HepG2 (cell line): Measurements from ENCODE around the gene CCND1. TPM values are rescaled to one million over a fixed set of nuclear protein-coding genes. Genes with fewer than 3 reads are reported as not detected.

ENCODE experiments used
- BHLHE40 ChIP-seq: IDR thresholded peaks from 2 replicates; pipeline ENCODE4 v1.6.1; 2011; ENCODE audit warnings: low read length, improper control_type of control experiment
- BRCA1 ChIP-seq: sonication (generic); formaldehyde crosslinking; IDR thresholded peaks from 2 replicates; pipeline ENCODE4 v1.4.0; 2020; ENCODE audit warnings: missing genetic modification reagents
- IRF2 ChIP-seq: IDR thresholded peaks from 2 replicates; pipeline ENCODE4 v1.6.1; 2018; ENCODE audit warnings: missing genetic modification reagents, missing compliant biosample characterization
- KDM3A ChIP-seq: IDR thresholded peaks from 2 replicates; pipeline ENCODE4 v1.6.1; 2018; ENCODE audit warnings: low read depth, missing compliant biosample characterization
- LCORL ChIP-seq, 2 experiments: fragments of 450-650 bp in 1 of 2; sonication (generic) in 1 of 2; formaldehyde crosslinking in 1 of 2; IDR thresholded peaks; 2 replicates each; pipeline versions ENCODE4 v1.5.0 to v1.6.1; 2017 to 2020; ENCODE audit warnings: antibody characterized with exemption in 1 of 2, missing genetic modification reagents in 1 of 2
- PAWR ChIP-seq: sonication (generic); formaldehyde crosslinking; IDR thresholded peaks from 2 replicates; pipeline ENCODE4 v1.4.0; 2020; ENCODE audit warnings: missing genetic modification reagents, mild to moderate bottlenecking, borderline replicate concordance
- RAD21 ChIP-seq: fragments of 450-650 bp; formaldehyde crosslinking; IDR thresholded peaks from 2 replicates; pipeline ENCODE4 v1.5.0; 2020; ENCODE audit warnings: mild to moderate bottlenecking
- SP2 ChIP-seq: sonication (generic); formaldehyde crosslinking; IDR thresholded peaks from 2 replicates; pipeline ENCODE4 v1.5.1; 2020; ENCODE audit warnings: mild to moderate bottlenecking, missing genetic modification reagents
- YEATS4 ChIP-seq: sonication (generic); formaldehyde crosslinking; IDR thresholded peaks from 2 replicates; pipeline ENCODE4 v1.4.0; 2020; ENCODE audit warnings: missing genetic modification reagents, borderline replicate concordance
- ZNF207 ChIP-seq: fragments of 450-650 bp; IDR thresholded peaks from 2 replicates; pipeline ENCODE4 v1.6.1; 2016; ENCODE audit warnings: antibody characterized with exemption, borderline replicate concordance
- ZNF232 ChIP-seq: sonication (generic); formaldehyde crosslinking; IDR thresholded peaks from 2 replicates; pipeline ENCODE4 v1.4.0; 2020; ENCODE audit warnings: missing genetic modification reagents, borderline replicate concordance
- ZNF235 ChIP-seq: sonication (generic); formaldehyde crosslinking; IDR thresholded peaks from 2 replicates; pipeline ENCODE4 v1.8.1; 2023; ENCODE audit warnings: mild to moderate bottlenecking, missing genetic modification reagents, borderline replicate concordance
- ZNF253 ChIP-seq: sonication (generic); formaldehyde crosslinking; IDR thresholded peaks from 2 replicates; pipeline ENCODE4 v1.8.0; 2022; ENCODE audit warnings: mild to moderate bottlenecking, missing genetic modification reagents, borderline replicate concordance
- ZNF260 ChIP-seq: sonication (generic); formaldehyde crosslinking; IDR thresholded peaks from 2 replicates; pipeline ENCODE4 v1.4.0; 2020; ENCODE audit warnings: missing genetic modification reagents, low read depth, mild to moderate bottlenecking, borderline replicate concordance
- ZNF30 ChIP-seq: sonication (generic); formaldehyde crosslinking; IDR thresholded peaks from 2 replicates; pipeline ENCODE4 v1.5.0; 2020; ENCODE audit warnings: mild to moderate bottlenecking, missing genetic modification reagents
- ZNF501 ChIP-seq: sonication (generic); formaldehyde crosslinking; IDR thresholded peaks from 2 replicates; pipeline ENCODE4 v1.5.1; 2020; ENCODE audit warnings: mild to moderate bottlenecking, moderate library complexity, missing genetic modification reagents
- ZNF660 ChIP-seq: sonication (generic); formaldehyde crosslinking; IDR thresholded peaks from 2 replicates; pipeline ENCODE4 v1.5.1; 2020; ENCODE audit warnings: mild to moderate bottlenecking, low read depth, missing genetic modification reagents, borderline replicate concordance
- ZNF749 ChIP-seq: sonication (generic); formaldehyde crosslinking; IDR thresholded peaks from 2 replicates; pipeline ENCODE4 v1.8.0; 2022; ENCODE audit warnings: mild to moderate bottlenecking, missing genetic modification reagents, moderate library complexity, borderline replicate concordance
- ZNF777 ChIP-seq: sonication (generic); formaldehyde crosslinking; IDR thresholded peaks from 2 replicates; pipeline ENCODE4 v1.4.0; 2020; ENCODE audit warnings: missing genetic modification reagents
- polyA plus RNA-seq, 8 experiments: library from polyadenylated mRNA; depleted of rRNA in 3 of 8; stranded (reverse) in 7 of 8; unstranded in 1 of 8; fragments of >200 nt; fragmentation: Illumina TruSeq in 4 of 8; extraction: Trizol in 4 of 8; gene quantifications; 2 replicates each; pipeline versions ENCODE4 v1.2.1 to v1.2.3, GENCODE V29; 2011 to 2016; ENCODE audit warnings: low read depth in 4 of 8, missing spikeins in 1 of 8, mixed read lengths in 1 of 8; ENCODE audit not compliant: insufficient read depth in 1 of 8
- total RNA-seq, 5 experiments: library from RNA; depleted of rRNA; stranded (reverse); fragments of >200 nt; fragmentation: Illumina TruSeq; extraction: Trizol; gene quantifications; 2 replicates each; pipeline ENCODE4 v1.2.3, GENCODE V29; 2016; ENCODE audit warnings: low read depth in 1 of 5
- TF ChIP-seq, protein P1 (sequence below): sonication (generic); formaldehyde crosslinking; IDR thresholded peaks from 2 replicates; pipeline ENCODE4 v1.4.0; 2020; ENCODE audit warnings: missing genetic modification reagents
- TF ChIP-seq, protein P2 (sequence below): sonication (generic); formaldehyde crosslinking; IDR thresholded peaks from 2 replicates; pipeline ENCODE4 v1.9.0; 2022; ENCODE audit warnings: missing genetic modification reagents, mild to moderate bottlenecking, borderline replicate concordance
- TF ChIP-seq, protein P3 (sequence below): sonication (generic); formaldehyde crosslinking; IDR thresholded peaks from 2 replicates; pipeline ENCODE4 v1.4.0; 2020; ENCODE audit warnings: missing genetic modification reagents
- TF ChIP-seq, protein P4 (sequence below): IDR thresholded peaks from 2 replicates; pipeline ENCODE4 v1.6.1; 2018; ENCODE audit warnings: missing genetic modification reagents

CCND1 gene
- total and polyA plus RNA-seq, 2 of the 13 experiments (the other 11 are each of a cell fraction or from before 2014, with no cell fraction given): 107 to 136 TPM

DNA sequence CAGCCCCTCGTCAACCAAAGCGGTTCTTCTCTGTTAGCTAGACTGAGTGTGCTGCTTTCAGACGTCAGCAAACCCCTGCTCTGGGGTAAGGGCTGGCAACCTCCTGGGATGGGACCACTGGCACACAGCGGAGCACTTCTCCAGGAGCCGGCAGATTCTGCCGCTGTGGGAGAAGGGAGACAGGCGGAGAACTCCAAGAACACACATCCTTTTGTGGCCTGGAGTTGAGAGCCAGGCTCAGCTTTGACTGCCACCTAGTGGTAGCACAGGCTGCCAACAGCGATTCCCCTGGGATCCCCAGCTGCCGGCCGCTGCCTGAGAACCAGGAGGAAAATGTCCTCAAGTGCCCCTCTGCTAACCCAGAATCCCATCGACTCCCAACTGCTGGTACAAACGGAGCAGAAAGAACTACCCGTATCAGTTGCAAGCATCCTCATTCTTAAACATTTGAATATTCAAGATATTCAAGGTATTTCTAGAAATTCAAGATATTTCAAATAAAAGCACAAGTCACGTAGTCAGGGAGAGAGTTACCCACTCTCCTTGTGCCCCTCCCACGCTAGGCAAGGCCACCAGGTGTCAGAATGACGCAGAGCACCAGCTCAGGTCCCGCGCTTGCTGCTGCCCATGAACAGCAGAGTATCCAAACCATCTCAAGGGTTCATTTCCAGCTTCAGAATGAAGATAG is 29.3 kb downstream of the CCND1 start (continued):
- TF ChIP-seq ZNF232 (CRISPR knock-in tag) (peak; percentile 46; the same call in 1 of the 2 replicates), ZNF260 (CRISPR knock-in tag) (no peak), ZNF660 (CRISPR knock-in tag) (no peak), ZNF253 (no peak), ZNF777 (CRISPR knock-in tag) (no peak), LCORL (IDR thresholded peaks at IDR 0.05) (no peak), LCORL (CRISPR knock-in tag; IDR thresholded peaks at IDR 0.05) (peak; percentile 47; the same call in 1 of the 2 replicates), ZNF207 (no peak), BHLHE40 (0 out of 2 replicates have a peak, but pooled peaks have one; percentile 25), RAD21 (CRISPR knock-in tag) (peak; percentile 95), ZNF235 (CRISPR knock-in tag) (no peak; the same call in 1 of the 2 replicates), BRCA1 (0 out of 2 replicates have a peak, but pooled peaks have one; percentile 58), ZNF30 (CRISPR knock-in tag) (no peak), IRF2 (peak; percentile 61), KDM3A (CRISPR knock-in tag) (peak; percentile 77; the same call in 1 of the 2 replicates), ZNF501 (peak; percentile 73), PAWR (CRISPR knock-in tag) (no peak), SP2 (CRISPR knock-in tag) (no peak), YEATS4 (CRISPR knock-in tag) (0 out of 2 replicates have a peak, but pooled peaks have one; percentile 30), ZNF749 (0 out of 2 replicates have a peak, but pooled peaks have one; percentile 52)
- TF ChIP-seq, protein P1, sequence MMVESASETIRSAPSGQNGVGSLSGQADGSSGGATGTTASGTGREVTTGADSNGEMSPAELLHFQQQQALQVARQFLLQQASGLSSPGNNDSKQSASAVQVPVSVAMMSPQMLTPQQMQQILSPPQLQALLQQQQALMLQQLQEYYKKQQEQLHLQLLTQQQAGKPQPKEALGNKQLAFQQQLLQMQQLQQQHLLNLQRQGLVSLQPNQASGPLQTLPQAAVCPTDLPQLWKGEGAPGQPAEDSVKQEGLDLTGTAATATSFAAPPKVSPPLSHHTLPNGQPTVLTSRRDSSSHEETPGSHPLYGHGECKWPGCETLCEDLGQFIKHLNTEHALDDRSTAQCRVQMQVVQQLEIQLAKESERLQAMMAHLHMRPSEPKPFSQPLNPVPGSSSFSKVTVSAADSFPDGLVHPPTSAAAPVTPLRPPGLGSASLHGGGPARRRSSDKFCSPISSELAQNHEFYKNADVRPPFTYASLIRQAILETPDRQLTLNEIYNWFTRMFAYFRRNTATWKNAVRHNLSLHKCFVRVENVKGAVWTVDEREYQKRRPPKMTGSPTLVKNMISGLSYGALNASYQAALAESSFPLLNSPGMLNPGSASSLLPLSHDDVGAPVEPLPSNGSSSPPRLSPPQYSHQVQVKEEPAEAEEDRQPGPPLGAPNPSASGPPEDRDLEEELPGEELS: no peak
- TF ChIP-seq, protein P2, sequence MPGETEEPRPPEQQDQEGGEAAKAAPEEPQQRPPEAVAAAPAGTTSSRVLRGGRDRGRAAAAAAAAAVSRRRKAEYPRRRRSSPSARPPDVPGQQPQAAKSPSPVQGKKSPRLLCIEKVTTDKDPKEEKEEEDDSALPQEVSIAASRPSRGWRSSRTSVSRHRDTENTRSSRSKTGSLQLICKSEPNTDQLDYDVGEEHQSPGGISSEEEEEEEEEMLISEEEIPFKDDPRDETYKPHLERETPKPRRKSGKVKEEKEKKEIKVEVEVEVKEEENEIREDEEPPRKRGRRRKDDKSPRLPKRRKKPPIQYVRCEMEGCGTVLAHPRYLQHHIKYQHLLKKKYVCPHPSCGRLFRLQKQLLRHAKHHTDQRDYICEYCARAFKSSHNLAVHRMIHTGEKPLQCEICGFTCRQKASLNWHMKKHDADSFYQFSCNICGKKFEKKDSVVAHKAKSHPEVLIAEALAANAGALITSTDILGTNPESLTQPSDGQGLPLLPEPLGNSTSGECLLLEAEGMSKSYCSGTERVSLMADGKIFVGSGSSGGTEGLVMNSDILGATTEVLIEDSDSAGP (CRISPR knock-in tag): peak; percentile 47; the same call in 1 of the 2 replicates
- TF ChIP-seq, protein P3, sequence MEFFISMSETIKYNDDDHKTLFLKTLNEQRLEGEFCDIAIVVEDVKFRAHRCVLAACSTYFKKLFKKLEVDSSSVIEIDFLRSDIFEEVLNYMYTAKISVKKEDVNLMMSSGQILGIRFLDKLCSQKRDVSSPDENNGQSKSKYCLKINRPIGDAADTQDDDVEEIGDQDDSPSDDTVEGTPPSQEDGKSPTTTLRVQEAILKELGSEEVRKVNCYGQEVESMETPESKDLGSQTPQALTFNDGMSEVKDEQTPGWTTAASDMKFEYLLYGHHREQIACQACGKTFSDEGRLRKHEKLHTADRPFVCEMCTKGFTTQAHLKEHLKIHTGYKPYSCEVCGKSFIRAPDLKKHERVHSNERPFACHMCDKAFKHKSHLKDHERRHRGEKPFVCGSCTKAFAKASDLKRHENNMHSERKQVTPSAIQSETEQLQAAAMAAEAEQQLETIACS (CRISPR knock-in tag): no peak
- TF ChIP-seq, protein P4, sequence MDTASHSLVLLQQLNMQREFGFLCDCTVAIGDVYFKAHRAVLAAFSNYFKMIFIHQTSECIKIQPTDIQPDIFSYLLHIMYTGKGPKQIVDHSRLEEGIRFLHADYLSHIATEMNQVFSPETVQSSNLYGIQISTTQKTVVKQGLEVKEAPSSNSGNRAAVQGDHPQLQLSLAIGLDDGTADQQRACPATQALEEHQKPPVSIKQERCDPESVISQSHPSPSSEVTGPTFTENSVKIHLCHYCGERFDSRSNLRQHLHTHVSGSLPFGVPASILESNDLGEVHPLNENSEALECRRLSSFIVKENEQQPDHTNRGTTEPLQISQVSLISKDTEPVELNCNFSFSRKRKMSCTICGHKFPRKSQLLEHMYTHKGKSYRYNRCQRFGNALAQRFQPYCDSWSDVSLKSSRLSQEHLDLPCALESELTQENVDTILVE (CRISPR knock-in tag): peak; percentile 66; the same call in 1 of the 2 replicates
